GM13977 (cell line): ENCODE measurements around the gene CBFA2T3.

Experiments used
- DNase-seq: peaks from one replicate; pipeline ENCODE4 v3.0.0; 2012; ENCODE audit warnings: low spot score
- CTCF ChIP-seq: IDR thresholded peaks from 2 replicates; pipeline ENCODE4 v1.5.1; 2012; ENCODE audit warnings: mild to moderate bottlenecking, control low read depth; ENCODE audit not compliant: insufficient read depth; ENCODE audit errors: extremely low read depth, missing control alignments
- in situ Hi-C: fragments of 300-500 bp; cut with MboI; formaldehyde crosslinking; loops from one replicate; pipeline ENCODE4 v1.12.0; 2022; ENCODE audit warnings: low sequenced_read_pairs, low pct_unique_long_range_greater_than_20kb, mixed read lengths, inconsistent platforms; ENCODE audit not compliant: unreplicated experiment

Gene CBFA2T3

GRCh38 chr16:88881675-88882357 is 95.2 kb downstream of the CBFA2T3 start:
- in situ Hi-C loops: no loop called here
- TF ChIP-seq CTCF: no peak
- no peak for DNase-seq

- DNase-seq: no peak
- in situ Hi-C loops: no loop called here
- no peak for TF ChIP-seq CTCF
Observed at GRCh38 chr16:88881007-88881615, 95.9 kb downstream of the CBFA2T3 start.

- in situ Hi-C loops: no loop called here
- no peak for TF ChIP-seq CTCF
- no peak for DNase-seq
Observed at GRCh38 chr16:88880226-88881006, 96.6 kb downstream of the CBFA2T3 start.

- in situ Hi-C loops: no loop called here
- no peak for TF ChIP-seq CTCF
- DNase-seq: no peak
Observed at GRCh38 chr16:88879788-88880055, 97.3 kb downstream of the CBFA2T3 start.

GRCh38 chr16:88878967-88879787 is 97.8 kb downstream of the CBFA2T3 start:
- TF ChIP-seq CTCF: no peak
- no peak for DNase-seq
- in situ Hi-C loops: no loop called here

GRCh38 chr16:88878356-88878755 is 98.7 kb downstream of the CBFA2T3 start:
- TF ChIP-seq CTCF: no peak
- in situ Hi-C loops: no loop called here
- no peak for DNase-seq
